Panc1 (cell line): ENCODE measurements around the gene UACA. TPM values are rescaled to one million over a fixed set of nuclear protein-coding genes. Genes with fewer than 3 reads are reported as not detected.
A peak's percentile ranks its signal among the peaks of the same experiment; 100 is the strongest.

Experiments used
- ATAC-seq: fragments of 200-7000 bp; cut with Tn5 transposase; 2 replicates; pipeline ENCODE4 v1.9.1; 2020; ENCODE audit warnings: mild to moderate bottlenecking, moderate library complexity
- BruUV-seq: library from RNA; stranded (reverse); fragments of 400-500 nt; replicated peaks from 2 replicates; lab custom pipeline; 2021; lab: Mats Ljungman, UMichigan
- CTCF ChIA-PET: fragments of 300-600 bp; sonication (Branson Sonifier 250); formaldehyde crosslinking; loops from one replicate; lab custom pipeline; 2022; ENCODE audit warnings: antibody characterized with exemption; lab: Charles Lee
- POLR2A ChIA-PET: fragments of 300-600 bp; sonication (Branson Sonifier 250); formaldehyde crosslinking; loops from one replicate; lab custom pipeline; 2022; ENCODE audit warnings: antibody characterized with exemption; lab: Charles Lee
- DNase-seq: peaks from one replicate; pipeline ENCODE4 v3.0.0-alpha.2; 2010; ENCODE audit warnings: low read depth, low spot score
- H3K27ac ChIP-seq: 2 replicates; pipeline ENCODE4 v1.5.1; 2011; ENCODE audit warnings: mild to moderate bottlenecking, low read length, inconsistent platforms
- H3K27me3 ChIP-seq: fragments of 200-500 bp; sonication (Bioruptor generic); 2 replicates; pipeline ENCODE4 v1.6.0; 2014; ENCODE audit warnings: low read length, inconsistent platforms; ENCODE audit not compliant: control insufficient read depth, insufficient read depth
- H3K36me3 ChIP-seq: fragments of 200-500 bp; sonication (Bioruptor generic); 2 replicates; pipeline ENCODE4 v1.5.1; 2014; ENCODE audit warnings: inconsistent platforms, mild to moderate bottlenecking, low read length, moderate library complexity; ENCODE audit not compliant: control insufficient read depth, insufficient read depth
- H3K4me1 ChIP-seq: 2 replicates; pipeline ENCODE4 v1.5.1; 2011; ENCODE audit warnings: inconsistent platforms, mild to moderate bottlenecking, low read length, moderate library complexity; ENCODE audit not compliant: control insufficient read depth, insufficient read depth
- H3K4me3 ChIP-seq, 2 experiments: 2 replicates each; pipeline ENCODE4 v1.5.1; 2011 to 2012; ENCODE audit warnings: low read depth in 2 of 2, low read length in 2 of 2, mild to moderate bottlenecking in 2 of 2, inconsistent platforms in 1 of 2, moderate library complexity in 1 of 2
- H3K9me3 ChIP-seq: fragments of 200-500 bp; sonication (Bioruptor generic); 2 replicates; pipeline ENCODE4 v1.5.1; 2014; ENCODE audit warnings: low read depth, mild to moderate bottlenecking, inconsistent platforms, low read length, moderate library complexity; ENCODE audit not compliant: control insufficient read depth, insufficient read depth
- CTCF ChIP-seq: fragments of 450-650 bp; IDR thresholded peaks from 2 replicates; pipeline ENCODE4 v1.5.1; 2017; ENCODE audit warnings: mild to moderate bottlenecking
- POLR2AphosphoS5 ChIP-seq: IDR thresholded peaks from 2 replicates; pipeline ENCODE4 v1.6.1; 2012; ENCODE audit warnings: mild to moderate bottlenecking, low read depth, low read length, moderate library complexity
- REST ChIP-seq, 2 experiments: IDR thresholded peaks; 2 replicates each; pipeline ENCODE4 v1.6.1; 2011 to 2012; ENCODE audit warnings: low read depth in 2 of 2, control low read depth in 1 of 2, low read length in 1 of 2, mild to moderate bottlenecking in 1 of 2, moderate library complexity in 1 of 2; ENCODE audit not compliant: insufficient read depth in 1 of 2
- SIN3A ChIP-seq: IDR thresholded peaks from 2 replicates; pipeline ENCODE4 v1.6.1; 2012; ENCODE audit warnings: low read depth, mild to moderate bottlenecking, low read length, moderate library complexity, borderline replicate concordance; ENCODE audit not compliant: insufficient read depth
- TCF7L2 ChIP-seq: IDR thresholded peaks from 2 replicates; pipeline ENCODE4 v1.6.1; 2011; ENCODE audit warnings: mild to moderate bottlenecking, low read depth, low read length, inconsistent platforms
- in situ Hi-C: cut with HindIII; loops from 2 replicates; pipeline ENCODE4 v1.10.0; 2016; ENCODE audit warnings: low sequenced_read_pairs, low pct_unique_long_range_greater_than_20kb
- intact Hi-C: fragments of 100-400 bp; cut with micrococcal nuclease; formaldehyde crosslinking; loops from one replicate; pipeline ENCODE4 v1.10.0; 2022; ENCODE audit not compliant: unreplicated experiment
- total RNA-seq: library from RNA; stranded (reverse); gene quantifications from one replicate; pipeline ENCODE4 v1.2.1, GENCODE V29; 2021; ENCODE audit not compliant: unreplicated experiment

UACA gene
- total RNA-seq, 1 experiment from 2014 or later, result 303 TPM

- peaks cover 28% of the 10 kb centered on the region for H3K4me1 ChIP-seq
- no peak overlapping the region for H3K4me3 ChIP-seq
- H3K27ac ChIP-seq, result peak overlapping the region; percentile 53; the same call in 1 of the 2 replicates
- intact Hi-C loops, result no loop called here
- peaks cover 52% of the 10 kb centered on the region for H3K36me3 ChIP-seq
- BruUV-seq, result no TSS peak
- in situ Hi-C loops, result no loop called here
- ATAC-seq (no peak), DNase-seq (no peak)
- ChIA-PET CTCF (no interaction called here), POLR2A (no interaction called here)
- TF ChIP-seq CTCF, result no peak
- TF ChIP-seq REST (IDR thresholded peaks at IDR 0.05; ENCODE audit: insufficient read depth in 1 of 2, low read depth in 2 of 2, low read length in 1 of 2), result no peak
- TF ChIP-seq POLR2AphosphoS5, result no peak
- TF ChIP-seq TCF7L2, result no peak
- TF ChIP-seq SIN3A, result no peak
- H3K9me3 ChIP-seq, result no peaks in the 10 kb centered on the region
- no peaks in the 10 kb centered on the region for H3K27me3 ChIP-seq
Observed at GRCh38 chr15:70690021-70690420, 73.3 kb downstream of the UACA start.

GRCh38 chr15:70687482-70687881, 75.9 kb downstream of the UACA start:
- in situ Hi-C loops, result no loop called here
- DNase-seq, result no peak
- Histone ChIP-seq H3K4me1 (peaks cover 22% of the 10 kb centered on the region; the same call in 1 of the 2 replicates), H3K27ac (0 out of 2 replicates have a peak overlapping the region, but pooled peaks have one; percentile 8), H3K4me3 (no peak overlapping the region), H3K9me3 (no peaks in the 10 kb centered on the region), H3K27me3 (no peaks in the 10 kb centered on the region), H3K36me3 (peaks cover 46% of the 10 kb centered on the region)
- ChIA-PET POLR2A (no interaction called here), CTCF (no interaction called here)
- no peak for ATAC-seq
- intact Hi-C loops, result no loop called here
- TF ChIP-seq POLR2AphosphoS5 (no peak), CTCF (no peak), SIN3A (no peak), REST (IDR thresholded peaks at IDR 0.05; ENCODE audit: insufficient read depth in 1 of 2, low read depth in 2 of 2, low read length in 1 of 2) (no peak), TCF7L2 (no peak)
- BruUV-seq, result no TSS peak
